ENCODE data around the gene AANAT.

The AANAT gene

DNA sequence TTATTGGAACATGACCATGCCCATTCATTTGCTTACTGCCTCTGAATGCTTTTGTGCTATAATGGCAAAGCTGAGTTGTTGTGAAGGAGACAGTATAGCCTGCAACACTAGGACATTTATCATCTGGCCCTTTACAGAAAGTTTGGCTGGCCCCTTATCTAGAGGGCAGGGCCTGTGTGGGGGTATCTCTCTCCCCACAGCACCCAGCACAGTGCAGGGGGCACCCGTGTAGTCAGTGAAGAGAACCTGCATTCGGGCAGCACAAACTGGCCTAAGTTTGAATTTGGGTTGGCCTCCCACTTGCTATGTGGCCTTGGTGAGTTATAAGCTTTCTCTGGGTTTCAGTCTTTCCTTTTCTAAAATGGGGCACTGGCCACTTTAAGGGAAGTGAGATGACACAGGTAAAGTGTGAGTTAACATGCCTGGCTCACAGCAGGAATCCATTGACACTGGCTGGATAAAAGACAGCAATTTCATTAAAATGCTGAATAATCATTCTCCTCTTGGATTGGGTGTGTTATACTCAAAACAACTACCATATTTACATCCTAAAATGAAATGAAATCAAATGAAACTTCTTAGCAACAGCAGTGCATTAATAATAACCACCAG, 26.5 kb upstream of the AANAT start:
- no peak for DNase-seq (ENCODE audit: low spot score)
- in situ Hi-C loops (cut with MboI; ENCODE audit: low pct_unique_long_range_greater_than_20kb, low sequenced_read_pairs, unreplicated experiment): no loop called here
- TF ChIP-seq CTCF (IDR thresholded peaks at IDR 0.05; ENCODE audit: extremely low read depth, insufficient read depth, missing control alignments): no peak

- in situ Hi-C loops (cut with MboI; ENCODE audit: low pct_unique_long_range_greater_than_20kb, low sequenced_read_pairs, unreplicated experiment): no loop called here
Measured at GRCh38 chr17:76441686-76442340, 25.6 kb upstream of the AANAT start.

DNA sequence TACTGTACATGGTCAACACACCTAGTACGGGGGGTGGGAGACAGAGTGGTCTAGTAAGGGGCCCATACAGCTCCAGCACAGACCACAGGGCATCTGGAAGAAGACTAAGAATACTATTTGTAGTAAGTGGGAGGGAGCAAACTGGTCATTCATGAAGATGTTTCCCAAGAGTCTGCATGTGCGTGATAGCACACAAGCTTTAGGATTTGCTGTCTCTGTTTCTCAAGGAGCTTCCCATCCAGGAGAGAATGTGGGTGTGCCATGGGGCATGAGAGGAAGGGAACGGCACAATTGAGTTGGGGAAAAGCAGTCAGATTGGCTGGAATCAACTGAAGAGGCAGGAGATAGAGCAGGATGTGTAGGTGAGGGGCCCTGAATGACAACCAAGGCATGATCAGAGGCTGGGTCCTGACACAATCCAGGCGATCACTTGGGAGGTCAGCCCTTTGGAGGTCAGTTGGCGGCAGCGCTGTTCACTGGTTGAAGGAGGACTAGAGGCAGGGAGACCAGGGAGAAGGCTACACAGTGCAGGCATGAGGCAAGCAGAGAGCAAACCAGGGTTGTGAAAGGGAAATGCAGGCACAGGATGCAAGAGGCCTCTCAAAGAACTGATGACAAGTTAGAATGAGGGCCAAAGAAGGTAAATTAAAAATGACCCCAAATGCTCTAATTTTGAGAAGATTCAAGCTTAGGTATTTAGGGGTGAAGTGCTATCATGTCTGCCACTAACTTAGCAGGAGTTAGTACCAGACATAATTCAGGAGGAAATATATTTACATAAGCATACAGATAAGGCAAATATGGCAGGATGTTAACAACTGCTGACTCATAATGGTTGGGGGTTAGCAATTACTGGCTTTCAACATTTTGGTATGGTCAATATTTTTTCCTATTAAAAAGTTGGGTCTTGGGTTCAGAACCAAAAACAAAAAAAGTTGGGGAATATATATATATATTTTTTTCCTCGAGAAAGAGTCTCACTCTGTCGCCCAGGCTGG, 24.8 kb upstream of the AANAT start:
- no peak for TF ChIP-seq CTCF (IDR thresholded peaks at IDR 0.05; ENCODE audit: extremely low read depth, insufficient read depth, missing control alignments)
- in situ Hi-C loops (cut with MboI; ENCODE audit: low pct_unique_long_range_greater_than_20kb, low sequenced_read_pairs, unreplicated experiment): no loop called here
- no peak for DNase-seq (ENCODE audit: low spot score)

More at GRCh38 chr17:76441686-76442340, 25.6 kb upstream of the AANAT start:
- no peak for DNase-seq (ENCODE audit: low spot score)
- no peak for TF ChIP-seq CTCF (IDR thresholded peaks at IDR 0.05; ENCODE audit: extremely low read depth, insufficient read depth, missing control alignments)

GRCh38 chr17:76444518-76445311, 22.7 kb upstream of the AANAT start:
- TF ChIP-seq CTCF (IDR thresholded peaks at IDR 0.05; ENCODE audit: extremely low read depth, insufficient read depth, missing control alignments): no peak
- in situ Hi-C loops (cut with MboI; ENCODE audit: low pct_unique_long_range_greater_than_20kb, low sequenced_read_pairs, unreplicated experiment): no loop called here
- DNase-seq (ENCODE audit: low spot score): no peak

DNA sequence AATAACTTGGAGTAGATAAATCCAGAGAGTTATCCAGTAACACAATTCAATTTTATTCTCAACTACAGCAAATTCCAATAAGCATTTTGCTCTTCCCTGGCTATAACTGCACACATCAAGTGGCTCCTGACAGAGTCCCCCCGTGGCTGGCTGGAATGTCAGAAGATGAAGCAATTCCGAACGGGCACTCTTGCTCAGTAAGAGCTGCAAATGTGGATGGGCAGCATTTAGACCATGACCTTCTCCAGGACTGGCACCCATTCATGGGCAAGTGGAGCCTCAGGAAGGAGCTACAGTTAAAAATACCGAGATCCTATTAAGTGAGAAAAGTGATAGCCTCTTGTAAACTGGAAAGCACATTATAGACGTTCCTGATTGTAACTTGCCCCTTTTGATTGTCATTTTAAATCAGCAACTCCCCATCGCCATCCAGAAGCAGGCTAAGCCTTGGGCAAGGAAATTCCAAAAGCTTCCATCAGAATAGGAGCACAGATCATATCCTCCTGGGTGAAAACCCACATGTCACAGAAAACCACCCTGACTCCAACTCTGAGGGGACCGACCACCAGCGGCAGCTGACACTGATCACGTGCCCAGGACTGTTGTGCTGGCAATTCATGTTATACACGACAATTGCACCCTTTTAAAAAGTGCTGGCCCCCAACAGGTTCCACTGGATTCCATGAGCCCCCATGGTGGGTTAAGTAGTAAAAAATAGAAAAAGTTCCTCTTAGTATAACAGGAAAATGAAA, 21.5 kb upstream of the AANAT start:
- no peak for TF ChIP-seq CTCF (IDR thresholded peaks at IDR 0.05; ENCODE audit: extremely low read depth, insufficient read depth, missing control alignments)
- in situ Hi-C loops (cut with MboI; ENCODE audit: low pct_unique_long_range_greater_than_20kb, low sequenced_read_pairs, unreplicated experiment): no loop called here
- DNase-seq (ENCODE audit: low spot score): no peak
